Fibroblast of lung (primary cell): ENCODE measurements around the gene ARID1B. TPM values are rescaled to one million over a fixed set of nuclear protein-coding genes. Genes with fewer than 3 reads are reported as not detected.

ENCODE experiments used
- DNase-seq, 2 donors: peaks; one replicate each; pipeline versions ENCODE4 v3.0.0 to v3.0.0-alpha.2; 2010; ENCODE audit warnings: low read depth in 2 of 2
- H2AFZ ChIP-seq: 2 replicates; pipeline ENCODE4 v1.5.1; 2012; ENCODE audit warnings: low read length, control low read depth, inconsistent platforms
- H3K27ac ChIP-seq: 2 replicates; pipeline ENCODE4 v1.5.1; 2011; ENCODE audit warnings: low read length, control low read depth; ENCODE audit not compliant: insufficient read depth
- H3K27me3 ChIP-seq: 2 replicates; pipeline ENCODE4 v1.5.1; 2011; ENCODE audit warnings: mild to moderate bottlenecking, low read length; ENCODE audit not compliant: control insufficient read depth, insufficient read depth
- H3K36me3 ChIP-seq: 2 replicates; pipeline ENCODE4 v1.5.1; 2011; ENCODE audit warnings: low read length; ENCODE audit not compliant: control insufficient read depth, insufficient read depth
- H3K4me1 ChIP-seq: 2 replicates; pipeline ENCODE4 v1.5.1; 2011; ENCODE audit warnings: low read length; ENCODE audit not compliant: control insufficient read depth, insufficient read depth; ENCODE audit errors: extremely low read depth
- H3K4me2 ChIP-seq: 2 replicates; pipeline ENCODE4 v1.5.1; 2011; ENCODE audit warnings: low read length, control low read depth; ENCODE audit not compliant: insufficient read depth; ENCODE audit errors: extremely low read depth
- H3K4me3 ChIP-seq, 4 experiments: fragments of 200-600 bp in 1 of 4; sonication (generic) in 1 of 4; replicated peaks in 1 of 4; 2 replicates each; pipeline ENCODE4 v1.5.1; 2011 to 2016; ENCODE audit warnings: low read length in 4 of 4, low read depth in 3 of 4, mild to moderate bottlenecking in 3 of 4, control low read depth in 2 of 4, inconsistent platforms in 1 of 4, mixed read lengths in 1 of 4; ENCODE audit not compliant: insufficient read depth in 1 of 4; ENCODE audit errors: control extremely low read depth in 1 of 4
- H3K79me2 ChIP-seq: 2 replicates; pipeline ENCODE4 v1.5.1; 2012; ENCODE audit warnings: mild to moderate bottlenecking, low read length, inconsistent platforms; ENCODE audit not compliant: control insufficient read depth, insufficient read depth
- H3K9ac ChIP-seq: 2 replicates; pipeline ENCODE4 v1.5.1; 2011; ENCODE audit warnings: mild to moderate bottlenecking, low read length, control low read depth; ENCODE audit not compliant: insufficient read depth
- H3K9me3 ChIP-seq: 2 replicates; pipeline ENCODE4 v1.5.1; 2012; ENCODE audit warnings: low read depth, low read length; ENCODE audit not compliant: control insufficient read depth, insufficient read depth
- H4K20me1 ChIP-seq: 2 replicates; pipeline ENCODE4 v1.5.1; 2011; ENCODE audit warnings: low read length; ENCODE audit not compliant: control insufficient read depth, insufficient read depth; ENCODE audit errors: extremely low read depth
- CTCF ChIP-seq, 2 donors: IDR thresholded peaks in 1 of 2; conservative IDR thresholded peaks in 1 of 2; 1 replicate in 1 of 2; 2 replicates in 1 of 2; pipeline ENCODE4 v1.5.1; 2011 to 2012; ENCODE audit warnings: low read length in 2 of 2, control low read depth in 1 of 2, inconsistent platforms in 1 of 2, low read depth in 1 of 2, mild to moderate bottlenecking in 1 of 2
- EZH2 ChIP-seq: IDR thresholded peaks from 2 replicates; pipeline ENCODE4 v1.5.1; 2012; ENCODE audit warnings: low read length, control low read depth, mild to moderate bottlenecking; ENCODE audit errors: missing control alignments
- polyA plus RNA-seq, 2 donors: library from polyadenylated mRNA; depleted of rRNA in 1 of 2; stranded (reverse) in 1 of 2; unstranded in 1 of 2; fragments of >200 nt; gene quantifications; 2 replicates each; pipeline ENCODE4 v1.2.1, GENCODE V29; 2011 to 2012; ENCODE audit warnings: missing spikeins in 1 of 2
- total RNA-seq: library from RNA; depleted of rRNA; stranded (reverse); fragments of >200 nt; gene quantifications from 2 replicates; pipeline ENCODE4 v1.2.1, GENCODE V29; 2014

Gene ARID1B
- total and polyA plus RNA-seq, 2 donors (not counting 1 experiment from before 2014, with no cell fraction given): 15.4 to 41.9 TPM

GRCh38 chr6:156900292-156900691 lies 123.1 kb downstream of the ARID1B start:
- H3K4me3 ChIP-seq: no peak overlapping the region
- H3K9me3 ChIP-seq: no peaks in the 10 kb centered on the region
- H3K4me2 ChIP-seq: no peak overlapping the region
- no peaks in the 10 kb centered on the region for H3K36me3 ChIP-seq
- peaks cover 10% of the 10 kb centered on the region for H3K79me2 ChIP-seq
- H4K20me1 ChIP-seq: no peaks in the 10 kb centered on the region
- no peaks in the 10 kb centered on the region for H3K4me1 ChIP-seq
- H2AFZ ChIP-seq: no peak overlapping the region
- H3K27me3 ChIP-seq: no peaks in the 10 kb centered on the region
- H3K27ac ChIP-seq: no peak overlapping the region
- TF ChIP-seq CTCF (conservative IDR thresholded peaks at IDR 0.05 in 1 of 2, IDR thresholded peaks at IDR 0.05 in 1 of 2; ENCODE audit: low read depth in 1 of 2, low read length in 2 of 2) (no peak), EZH2 (no peak)
- no peak for DNase-seq
- no peak overlapping the region for H3K9ac ChIP-seq

DNA sequence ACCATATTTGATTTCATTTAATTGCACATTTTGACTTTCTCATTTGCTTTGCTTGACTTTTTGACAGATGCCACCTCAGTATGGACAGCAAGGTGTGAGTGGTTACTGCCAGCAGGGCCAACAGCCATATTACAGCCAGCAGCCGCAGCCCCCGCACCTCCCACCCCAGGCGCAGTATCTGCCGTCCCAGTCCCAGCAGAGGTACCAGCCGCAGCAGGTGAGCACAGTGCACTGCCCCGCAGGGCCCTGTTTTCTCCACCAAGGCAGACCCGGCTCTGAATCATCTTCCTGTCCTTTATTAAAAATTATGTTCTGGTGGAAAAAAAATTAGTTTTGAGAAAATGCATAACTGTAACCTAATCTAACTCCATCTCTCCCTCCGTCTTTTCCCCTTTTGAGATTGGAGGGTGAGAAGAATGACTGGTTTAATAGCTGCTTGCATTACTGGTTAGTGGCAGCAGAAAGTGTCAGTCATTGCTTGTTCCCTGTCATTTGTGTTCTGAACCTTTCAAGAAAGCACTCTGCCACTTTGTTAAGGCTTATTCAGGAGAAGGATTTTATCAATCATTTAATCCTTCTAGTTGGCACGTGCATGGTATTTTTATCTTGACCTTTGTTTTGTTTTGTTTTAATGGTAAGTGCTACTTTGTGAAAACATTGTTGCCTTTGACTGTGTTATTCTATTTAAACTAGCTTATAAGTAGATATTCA lies 124.3 kb downstream of the ARID1B start:
- H3K79me2 ChIP-seq: peaks cover 9% of the 10 kb centered on the region
- H3K4me2 ChIP-seq: no peak overlapping the region
- no peak overlapping the region for H3K9ac ChIP-seq
- H4K20me1 ChIP-seq: no peaks in the 10 kb centered on the region
- no peak overlapping the region for H3K27ac ChIP-seq
- H3K4me1 ChIP-seq: no peaks in the 10 kb centered on the region
- no peaks in the 10 kb centered on the region for H3K27me3 ChIP-seq
- no peak for TF ChIP-seq CTCF (conservative IDR thresholded peaks at IDR 0.05 in 1 of 2, IDR thresholded peaks at IDR 0.05 in 1 of 2; ENCODE audit: low read depth in 1 of 2, low read length in 2 of 2)
- no peak for TF ChIP-seq EZH2
- H2AFZ ChIP-seq: no peak overlapping the region
- no peaks in the 10 kb centered on the region for H3K36me3 ChIP-seq
- H3K4me3 ChIP-seq: no peak overlapping the region
- H3K9me3 ChIP-seq: no peaks in the 10 kb centered on the region
- DNase-seq: no peak

DNA sequence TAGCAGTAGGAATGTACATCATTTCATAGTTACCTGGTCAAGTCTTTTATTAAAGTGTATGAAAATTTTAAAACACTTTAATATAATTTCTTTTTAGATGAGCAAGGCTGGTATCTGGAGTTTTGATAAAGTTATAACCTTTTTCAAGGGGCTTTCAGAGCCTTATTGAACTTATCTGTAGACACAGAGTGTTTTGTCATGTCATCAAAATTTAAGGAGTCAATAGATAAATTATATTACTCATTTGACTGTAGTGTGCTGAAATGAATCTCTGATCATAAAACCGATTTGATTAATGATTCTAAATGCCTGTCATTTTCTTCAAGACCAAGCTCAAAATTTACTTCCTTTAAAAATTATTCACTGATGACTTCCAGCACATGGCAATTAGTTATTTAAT lies 125.6 kb downstream of the ARID1B start:
- H3K27me3 ChIP-seq: no peaks in the 10 kb centered on the region
- H3K79me2 ChIP-seq: peaks cover 9% of the 10 kb centered on the region
- no peak for DNase-seq
- no peak overlapping the region for H3K9ac ChIP-seq
- H3K9me3 ChIP-seq: no peaks in the 10 kb centered on the region
- H3K4me1 ChIP-seq: no peaks in the 10 kb centered on the region
- no peak overlapping the region for H3K4me3 ChIP-seq
- H3K36me3 ChIP-seq: no peaks in the 10 kb centered on the region
- no peaks in the 10 kb centered on the region for H4K20me1 ChIP-seq
- TF ChIP-seq CTCF (conservative IDR thresholded peaks at IDR 0.05 in 1 of 2, IDR thresholded peaks at IDR 0.05 in 1 of 2; ENCODE audit: low read depth in 1 of 2, low read length in 2 of 2) (no peak), EZH2 (no peak)
- H3K27ac ChIP-seq: no peak overlapping the region
- H2AFZ ChIP-seq: no peak overlapping the region
- H3K4me2 ChIP-seq: no peak overlapping the region
